GM21515 (cell line): ENCODE results near the gene TXNRD2.
"Not testable (repeated sequence)": the region's sequence is repeated elsewhere in the genome, so short reads cannot be mapped to it uniquely, and the experiment has no call there.

ENCODE experiments used
- ATAC-seq: cut with Tn5 transposase; IDR thresholded peaks from one replicate; pipeline ENCODE4 v1.9.1; 2021; ENCODE audit not compliant: unreplicated experiment

The TXNRD2 gene

GRCh38 chr22:19831979-19832378 is 109.6 kb downstream of the TXNRD2 start:
- not testable (repeated sequence) for ATAC-seq

- no peak for ATAC-seq
Measured at GRCh38 chr22:19831016-19831415, 110.6 kb downstream of the TXNRD2 start.

- no peak for ATAC-seq
Measured at GRCh38 chr22:19828035-19828401, 113.6 kb downstream of the TXNRD2 start.

DNA sequence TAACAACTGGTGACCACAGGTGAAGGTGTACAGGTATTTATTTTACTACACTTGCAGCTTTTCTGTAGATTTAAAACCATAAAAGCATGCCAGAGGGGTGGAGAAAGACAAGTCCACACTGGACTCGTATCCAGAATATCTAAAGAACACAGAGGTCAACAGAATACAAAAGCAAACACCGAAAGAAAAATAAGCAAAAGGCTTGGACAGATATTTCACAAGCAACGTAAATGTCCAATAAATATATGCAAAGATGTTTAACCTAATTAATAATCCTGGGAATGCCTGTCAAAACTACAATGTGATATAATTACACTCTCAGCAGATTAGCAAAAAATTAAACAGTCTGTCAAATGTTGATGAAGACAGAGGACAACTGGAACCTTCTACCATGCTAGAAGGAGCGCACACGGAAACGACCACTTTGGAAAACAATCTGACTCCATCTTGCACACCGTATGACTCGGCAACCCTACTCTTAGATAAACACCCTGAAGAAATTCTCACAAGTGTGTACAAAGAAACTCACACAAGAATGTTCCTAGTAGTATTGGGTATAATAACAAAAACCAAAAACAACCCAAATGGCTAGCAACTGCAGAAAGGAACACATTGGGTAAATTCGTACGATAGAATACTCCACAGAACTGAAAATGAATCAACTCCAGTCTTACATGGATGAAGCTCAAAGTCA is 114.1 kb downstream of the TXNRD2 start:
- ATAC-seq = no peak

DNA sequence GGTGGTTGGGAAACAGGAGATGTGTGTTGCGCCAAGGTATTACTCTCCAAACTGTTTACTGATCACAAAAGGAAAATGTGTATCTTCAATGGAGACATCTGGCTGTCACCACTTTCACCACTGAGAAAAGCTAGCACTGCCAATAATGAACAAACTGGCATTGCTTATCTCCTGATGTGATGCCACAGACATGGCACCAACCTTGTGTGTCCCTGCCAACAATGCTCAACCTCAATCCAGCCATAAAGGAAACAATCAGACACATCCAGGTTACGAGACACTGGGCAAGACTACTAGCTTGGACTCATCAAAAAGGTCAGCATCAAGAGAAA is 115.0 kb downstream of the TXNRD2 start:
- ATAC-seq = no peak

- ATAC-seq = no peak
Measured at GRCh38 chr22:19825904-19826618, 115.6 kb downstream of the TXNRD2 start.
